Esophagus muscularis mucosa (tissue), 3 donors: Measurements from ENCODE around the gene ENTPD3.

Experiments used
- CTCF ChIP-seq, 3 experiments: fragments of 200-600 bp in 2 of 3; fragments of 450-650 bp in 1 of 3; sonication (generic) in 2 of 3; IDR thresholded peaks; one replicate each; pipeline ENCODE4 v1.5.1; 2017 to 2019; ENCODE audit warnings: antibody characterized with exemption in 3 of 3, mild to moderate bottlenecking in 2 of 3, moderate library complexity in 1 of 3
- POLR2A ChIP-seq: fragments of 450-650 bp; IDR thresholded peaks from one replicate; pipeline ENCODE4 v1.6.1; 2017; ENCODE audit warnings: antibody characterized with exemption, moderate library complexity, mild to moderate bottlenecking, low read depth

- TF ChIP-seq CTCF (IDR thresholded peaks at IDR 0.05) = no peak
- TF ChIP-seq POLR2A = no peak
These were observed 58.9 kb downstream of the ENTPD3 start for GRCh38 chr3:40445880-40446279.
